Peyer's patch (tissue), 4 donors: Measurements from ENCODE around the gene SLBP.

ENCODE experiments used
- CTCF ChIP-seq, 6 experiments: fragments of 450-650 bp in 4 of 6; fragments of 200-600 bp in 2 of 6; sonication (generic) in 1 of 6; IDR thresholded peaks; one replicate each; pipeline ENCODE4 v1.5.1; 2017 to 2019; ENCODE audit warnings: antibody characterized with exemption in 6 of 6, mild to moderate bottlenecking in 3 of 6, moderate library complexity in 1 of 6
- POLR2A ChIP-seq, 2 donors: fragments of 450-650 bp; IDR thresholded peaks; one replicate each; pipeline ENCODE4 v1.5.1; 2017; ENCODE audit warnings: antibody characterized with exemption in 2 of 2, mild to moderate bottlenecking in 2 of 2, moderate library complexity in 2 of 2

- TF ChIP-seq POLR2A (IDR thresholded peaks at IDR 0.05) (no peak), CTCF (IDR thresholded peaks at IDR 0.05) (peak in 1 of 6 experiments; percentile 3)
Observed at GRCh38 chr4:1752284-1753041, 40.3 kb upstream of the SLBP start.
